BLaER1 treated with 17β-estradiol and CSF1 and Interleukin-3, amounts not matched to agents 10 nM and 100 nM (cell line): ENCODE results near the gene FIGLA.
A peak's percentile ranks its signal among the peaks of the same experiment; 100 is the strongest.

Experiments used
- H3K27ac ChIP-seq, 11 experiments: shearing (Covaris generic); formaldehyde crosslinking; 2 replicates each; pipeline ENCODE4 v1.8.1; 2022
- H3K27me3 ChIP-seq, 11 experiments: shearing (Covaris generic); formaldehyde crosslinking; 2 replicates each; pipeline ENCODE4 v1.8.1; 2022
- H3K36me3 ChIP-seq, 11 experiments: shearing (Covaris generic); formaldehyde crosslinking; 2 replicates each; pipeline ENCODE4 v1.8.1; 2022
- H3K4me1 ChIP-seq, 10 experiments: shearing (Covaris generic); formaldehyde crosslinking; 2 replicates each; pipeline ENCODE4 v1.8.1; 2022
- H3K4me2 ChIP-seq, 11 experiments: shearing (Covaris generic); formaldehyde crosslinking; 2 replicates each; pipeline ENCODE4 v1.8.1; 2022
- H3K4me3 ChIP-seq, 10 experiments: shearing (Covaris generic); formaldehyde crosslinking; 2 replicates each; pipeline ENCODE4 v1.8.1; 2022
- H3K9ac ChIP-seq, 11 experiments: shearing (Covaris generic); formaldehyde crosslinking; 2 replicates each; pipeline ENCODE4 v1.8.1; 2022
- H3K9me3 ChIP-seq, 11 experiments: shearing (Covaris generic); formaldehyde crosslinking; replicated peaks in 1 of 11; 2 replicates each; pipeline ENCODE4 v1.8.1; 2022
- H4K20me1 ChIP-seq, 11 experiments: shearing (Covaris generic); formaldehyde crosslinking; 2 replicates each; pipeline ENCODE4 v1.8.1; 2022
- Cebpa-rat ChIP-seq, 11 experiments: shearing (Covaris generic); IDR thresholded peaks; 2 replicates each; pipeline ENCODE4 v1.8.1; 2022

FIGLA gene

GRCh38 chr2:70759446-70759845 is 31.0 kb downstream of the FIGLA start:
- Histone ChIP-seq H3K27ac (no peak overlapping the region), H3K36me3 (peaks cover 0 to 34% (median 16%) of the 10 kb centered on the region in 11 experiments; a peak in 11 of 22 replicates), H4K20me1 (peaks cover 0 to 16% (median 0%) of the 10 kb centered on the region in 11 experiments; a peak in 6 of 22 replicates), H3K9me3 (peaks cover 0 to 7% (median 0%) of the 10 kb centered on the region in 11 experiments; a peak in 1 of 22 replicates), H3K27me3 (no peaks in the 10 kb centered on the region), H3K4me1 (peaks cover 0 to 21% (median under 1%) of the 10 kb centered on the region in 10 experiments; a peak in 5 of 20 replicates), H3K9ac (no peak overlapping the region), H3K4me3 (no peak overlapping the region), H3K4me2 (peak overlapping the region in 3 of 11 experiments; percentile 11 to 72 (median 39); a peak in 4 of 22 replicates)
- TF ChIP-seq Cebpa-rat (IDR thresholded peaks at IDR 0.05) = no peak

GRCh38 chr2:70757966-70758365 is 32.5 kb downstream of the FIGLA start:
- no peak overlapping the region for H3K9ac ChIP-seq
- no peak overlapping the region for H3K4me2 ChIP-seq
- no peak overlapping the region for H3K4me3 ChIP-seq
- no peak overlapping the region for H3K27ac ChIP-seq
- H4K20me1 ChIP-seq = peaks cover 0 to 27% (median 5%) of the 10 kb centered on the region in 11 experiments; a peak in 8 of 22 replicates
- no peak for TF ChIP-seq Cebpa-rat (IDR thresholded peaks at IDR 0.05)
- no peaks in the 10 kb centered on the region for H3K27me3 ChIP-seq
- peaks cover 0 to 7% (median 0%) of the 10 kb centered on the region in 11 experiments; a peak in 1 of 22 replicates for H3K9me3 ChIP-seq
- H3K4me1 ChIP-seq = peaks cover 0 to 35% (median 3%) of the 10 kb centered on the region in 10 experiments; a peak in 8 of 20 replicates
- H3K36me3 ChIP-seq = peaks cover 0 to 40% (median 16%) of the 10 kb centered on the region in 11 experiments; a peak in 10 of 22 replicates

GRCh38 chr2:70757360-70757759 is 33.1 kb downstream of the FIGLA start:
- peaks cover 0 to 40% (median 3%) of the 10 kb centered on the region in 10 experiments; a peak in 8 of 20 replicates for H3K4me1 ChIP-seq
- H4K20me1 ChIP-seq = peaks cover 0 to 29% (median 5%) of the 10 kb centered on the region in 11 experiments; a peak in 8 of 22 replicates
- H3K27me3 ChIP-seq = no peaks in the 10 kb centered on the region
- no peak for TF ChIP-seq Cebpa-rat (IDR thresholded peaks at IDR 0.05)
- H3K9ac ChIP-seq = no peak overlapping the region
- no peak overlapping the region for H3K27ac ChIP-seq
- no peak overlapping the region for H3K4me3 ChIP-seq
- H3K36me3 ChIP-seq = peaks cover 0 to 40% (median 16%) of the 10 kb centered on the region in 11 experiments; a peak in 10 of 22 replicates
- no peak overlapping the region for H3K4me2 ChIP-seq
- H3K9me3 ChIP-seq = peaks cover 0 to 7% (median 0%) of the 10 kb centered on the region in 11 experiments; a peak in 1 of 22 replicates

- no peak overlapping the region for H3K4me2 ChIP-seq
- H3K27ac ChIP-seq = no peak overlapping the region
- H3K36me3 ChIP-seq = peaks cover 0 to 38% (median 16%) of the 10 kb centered on the region in 11 experiments; a peak in 10 of 22 replicates
- no peak overlapping the region for H3K9ac ChIP-seq
- H3K4me3 ChIP-seq = no peak overlapping the region
- H3K27me3 ChIP-seq = no peaks in the 10 kb centered on the region
- peaks cover 0 to 7% (median 0%) of the 10 kb centered on the region in 11 experiments; a peak in 1 of 22 replicates for H3K9me3 ChIP-seq
- peaks cover 0 to 40% (median 3%) of the 10 kb centered on the region in 10 experiments; a peak in 8 of 20 replicates for H3K4me1 ChIP-seq
- TF ChIP-seq Cebpa-rat (IDR thresholded peaks at IDR 0.05) = no peak
- peaks cover 0 to 29% (median 5%) of the 10 kb centered on the region in 11 experiments; a peak in 9 of 22 replicates for H4K20me1 ChIP-seq
Measured at GRCh38 chr2:70756128-70756527, 34.3 kb downstream of the FIGLA start.

- Histone ChIP-seq H3K27me3 (no peaks in the 10 kb centered on the region), H4K20me1 (peaks cover 0 to 20% (median 5%) of the 10 kb centered on the region in 11 experiments; a peak in 9 of 22 replicates), H3K4me3 (no peak overlapping the region), H3K4me2 (peak overlapping the region in 3 of 11 experiments; percentile 7 to 59 (median 29); a peak in 4 of 22 replicates), H3K27ac (no peak overlapping the region), H3K36me3 (peaks cover 0 to 29% (median 16%) of the 10 kb centered on the region in 11 experiments; a peak in 11 of 22 replicates), H3K9me3 (peaks cover 0 to 18% (median 5%) of the 10 kb centered on the region in 11 experiments; a peak in 7 of 22 replicates), H3K9ac (no peak overlapping the region), H3K4me1 (peaks cover 4 to 32% (median 15%) of the 10 kb centered on the region in 10 experiments; a peak in 16 of 20 replicates)
- no peak for TF ChIP-seq Cebpa-rat (IDR thresholded peaks at IDR 0.05)
Measured at GRCh38 chr2:70753902-70754301, 36.5 kb downstream of the FIGLA start.

- Histone ChIP-seq H3K9me3 (peaks cover 0 to 18% (median 6%) of the 10 kb centered on the region in 11 experiments; a peak in 7 of 22 replicates), H3K27me3 (no peaks in the 10 kb centered on the region), H3K36me3 (peaks cover 0 to 23% (median 15%) of the 10 kb centered on the region in 11 experiments; a peak in 11 of 22 replicates), H4K20me1 (peaks cover 0 to 18% (median 5%) of the 10 kb centered on the region in 11 experiments; a peak in 9 of 22 replicates), H3K4me3 (no peak overlapping the region), H3K4me2 (peak overlapping the region in 4 of 11 experiments; percentile 7 to 59 (median 26); a peak in 5 of 22 replicates), H3K9ac (no peak overlapping the region), H3K4me1 (peaks cover 13 to 34% (median 21%) of the 10 kb centered on the region in 10 experiments; a peak in 19 of 20 replicates), H3K27ac (no peak overlapping the region; a peak in 1 of 22 replicates)
- no peak for TF ChIP-seq Cebpa-rat (IDR thresholded peaks at IDR 0.05)
Measured at GRCh38 chr2:70753031-70753430, 37.4 kb downstream of the FIGLA start.

- Histone ChIP-seq H3K4me3 (no peak overlapping the region), H3K9me3 (peaks cover 0 to 23% (median 6%) of the 10 kb centered on the region in 11 experiments; a peak in 13 of 22 replicates), H3K27ac (no peak overlapping the region), H3K27me3 (no peaks in the 10 kb centered on the region), H4K20me1 (peaks cover 0 to 18% (median 5%) of the 10 kb centered on the region in 11 experiments; a peak in 9 of 22 replicates), H3K4me1 (peaks cover 19 to 34% (median 23%) of the 10 kb centered on the region in 10 experiments; a peak in 19 of 20 replicates), H3K9ac (no peak overlapping the region), H3K4me2 (peak overlapping the region in 3 of 11 experiments; percentile 24 to 59 (median 29); a peak in 3 of 22 replicates), H3K36me3 (peaks cover 0 to 24% (median 14%) of the 10 kb centered on the region in 11 experiments; a peak in 11 of 22 replicates)
- no peak for TF ChIP-seq Cebpa-rat (IDR thresholded peaks at IDR 0.05)
Measured at GRCh38 chr2:70752396-70752795, 38.0 kb downstream of the FIGLA start.

GRCh38 chr2:70751881-70752280 is 38.6 kb downstream of the FIGLA start:
- no peak for TF ChIP-seq Cebpa-rat (IDR thresholded peaks at IDR 0.05)
- no peak overlapping the region for H3K27ac ChIP-seq
- H3K9ac ChIP-seq = no peak overlapping the region
- H3K4me3 ChIP-seq = no peak overlapping the region
- H3K36me3 ChIP-seq = peaks cover 0 to 24% (median 13%) of the 10 kb centered on the region in 11 experiments; a peak in 10 of 22 replicates
- H3K9me3 ChIP-seq = peaks cover 0 to 24% (median 6%) of the 10 kb centered on the region in 11 experiments; a peak in 13 of 22 replicates
- H3K4me2 ChIP-seq = no peak overlapping the region
- peaks cover 20 to 36% (median 24%) of the 10 kb centered on the region in 10 experiments; a peak in 19 of 20 replicates for H3K4me1 ChIP-seq
- H4K20me1 ChIP-seq = peaks cover 0 to 18% (median 5%) of the 10 kb centered on the region in 11 experiments; a peak in 9 of 22 replicates
- no peaks in the 10 kb centered on the region for H3K27me3 ChIP-seq

- H3K9ac ChIP-seq = no peak overlapping the region
- H3K4me1 ChIP-seq = peaks cover 20 to 36% (median 30%) of the 10 kb centered on the region in 10 experiments; a peak in 19 of 20 replicates
- peaks cover 0 to 20% (median 7%) of the 10 kb centered on the region in 11 experiments; a peak in 10 of 22 replicates for H3K36me3 ChIP-seq
- H4K20me1 ChIP-seq = peaks cover 0 to 25% (median 5%) of the 10 kb centered on the region in 11 experiments; a peak in 8 of 22 replicates
- no peak for TF ChIP-seq Cebpa-rat (IDR thresholded peaks at IDR 0.05)
- no peak overlapping the region for H3K4me2 ChIP-seq
- no peaks in the 10 kb centered on the region for H3K27me3 ChIP-seq
- H3K27ac ChIP-seq = no peak overlapping the region
- H3K4me3 ChIP-seq = no peak overlapping the region
- H3K9me3 ChIP-seq = peaks cover 0 to 24% (median 6%) of the 10 kb centered on the region in 11 experiments; a peak in 13 of 22 replicates
Measured at GRCh38 chr2:70750320-70750719, 40.1 kb downstream of the FIGLA start.
